Activated naive CD8-positive, alpha-beta T cell treated with anti-CD3 and anti-CD28 coated beads, Interleukin-2, amount 50 U/mL, for 24 hours (primary cell): ENCODE measurements around the gene OR4P4.

Experiments used
- ATAC-seq: fragments of 150-1000 bp; cut with Tn5 transposase; one replicate; pipeline ENCODE4 v1.10.0; 2021
- DNase-seq: peaks from one replicate; pipeline ENCODE4 v3.0.0; 2021
- H3K27ac Mint-ChIP-seq: one replicate; pipeline ENCODE4 v1.8.0; 2021; ENCODE audit warnings: mild to moderate bottlenecking, mixed read lengths
- H3K27me3 Mint-ChIP-seq: one replicate; pipeline ENCODE4 v1.8.0; 2021; ENCODE audit warnings: mixed read lengths
- H3K36me3 Mint-ChIP-seq: one replicate; pipeline ENCODE4 v1.8.0; 2021; ENCODE audit warnings: low read depth, mixed read lengths
- H3K4me1 Mint-ChIP-seq: one replicate; pipeline ENCODE4 v1.8.0; 2021; ENCODE audit warnings: mixed read lengths
- H3K4me3 Mint-ChIP-seq: one replicate; pipeline ENCODE4 v1.8.0; 2021; ENCODE audit warnings: mild to moderate bottlenecking, moderate library complexity, mixed read lengths
- H3K9me3 Mint-ChIP-seq: one replicate; pipeline ENCODE4 v1.8.0; 2021; ENCODE audit warnings: mixed read lengths

OR4P4 gene

GRCh38 chr11:55634813-55635212 is at the start of gene OR4P4:
TSS of gene OR4P4 (plus strand) at chr11:55635113.
- Mint-ChIP-seq H3K9me3 (peaks cover 15% of the 10 kb centered on the region), H3K27me3 (no peaks in the 10 kb centered on the region), H3K27ac (no peak within 1 kb of the TSS), H3K36me3 (no peaks in the 10 kb centered on the region), H3K4me3 (no peak within 1 kb of the TSS), H3K4me1 (no peaks in the 10 kb centered on the region)
- no peak for DNase-seq
- ATAC-seq, result no peak

- Mint-ChIP-seq H3K9me3 (peaks cover 24% of the 10 kb centered on the region), H3K4me1 (no peaks in the 10 kb centered on the region), H3K27me3 (no peaks in the 10 kb centered on the region), H3K27ac (no peak within 1 kb of the TSS), H3K36me3 (no peaks in the 10 kb centered on the region), H3K4me3 (no peak within 1 kb of the TSS)
- no peak for ATAC-seq
- no peak for DNase-seq
Measured at GRCh38 chr11:55607545-55607944, 27.4 kb upstream of the OR4P4 start, which contains the start of gene OR4C11. TSS of gene OR4C11 (minus strand) at chr11:55607645. CDS start at chr11:55604373, 3,272 bp downstream.

GRCh38 chr11:55624531-55624930 is 10.4 kb upstream of the OR4P4 start:
- Mint-ChIP-seq H3K27me3 (no peaks in the 10 kb centered on the region), H3K4me1 (no peaks in the 10 kb centered on the region), H3K4me3 (no peak overlapping the region), H3K36me3 (no peaks in the 10 kb centered on the region), H3K9me3 (peaks cover 43% of the 10 kb centered on the region), H3K27ac (no peak overlapping the region)
- DNase-seq (no peak), ATAC-seq (no peak)

GRCh38 chr11:55648027-55648426 is 13.1 kb downstream of the OR4P4 start, which contains the start of gene OR4S2:
TSS of gene OR4S2 (plus strand) at chr11:55648327. CDS start at chr11:55650904, 2,577 bp downstream.
- H3K27ac Mint-ChIP-seq, result no peak within 1 kb of the TSS
- H3K27me3 Mint-ChIP-seq, result no peaks in the 10 kb centered on the region
- ATAC-seq, result no peak
- peaks cover 9% of the 10 kb centered on the region for H3K9me3 Mint-ChIP-seq
- no peak within 1 kb of the TSS for H3K4me3 Mint-ChIP-seq
- H3K4me1 Mint-ChIP-seq, result no peaks in the 10 kb centered on the region
- H3K36me3 Mint-ChIP-seq, result no peaks in the 10 kb centered on the region
- no peak for DNase-seq

DNA sequence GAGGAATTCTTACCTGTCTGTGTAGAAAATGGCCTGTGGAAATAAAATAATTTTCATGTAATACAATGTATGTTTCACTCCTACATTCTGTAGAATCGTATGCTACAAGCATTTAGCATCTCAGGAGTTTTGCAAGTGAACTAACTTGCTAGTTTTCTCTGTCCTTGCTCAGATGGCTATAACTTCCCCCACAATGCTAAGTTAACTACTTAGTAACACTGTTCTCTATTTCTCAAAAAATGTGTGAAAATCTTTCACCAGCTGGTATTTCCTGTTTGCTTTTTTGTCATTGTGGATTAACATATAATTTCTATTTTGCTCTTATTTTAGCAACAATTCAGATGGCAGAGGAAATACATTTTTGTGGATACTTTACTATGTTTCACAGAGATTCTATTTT is 17.6 kb downstream of the OR4P4 start:
- ATAC-seq (no peak), DNase-seq (no peak)
- Mint-ChIP-seq H3K4me1 (no peaks in the 10 kb centered on the region), H3K27me3 (no peaks in the 10 kb centered on the region), H3K27ac (no peak overlapping the region), H3K4me3 (no peak overlapping the region), H3K36me3 (no peaks in the 10 kb centered on the region), H3K9me3 (peaks cover 9% of the 10 kb centered on the region)

- Mint-ChIP-seq H3K27me3 (no peaks in the 10 kb centered on the region), H3K4me3 (no peak overlapping the region), H3K36me3 (no peaks in the 10 kb centered on the region), H3K4me1 (no peaks in the 10 kb centered on the region), H3K27ac (no peak overlapping the region), H3K9me3 (peaks cover 6% of the 10 kb centered on the region)
- no peak for ATAC-seq
- DNase-seq, result no peak
Measured at GRCh38 chr11:55655096-55655495, 20.2 kb downstream of the OR4P4 start.

GRCh38 chr11:55658031-55658573 is 23.2 kb downstream of the OR4P4 start:
- Mint-ChIP-seq H3K27me3 (no peaks in the 10 kb centered on the region), H3K4me1 (no peaks in the 10 kb centered on the region), H3K9me3 (peaks cover 7% of the 10 kb centered on the region), H3K36me3 (no peaks in the 10 kb centered on the region), H3K27ac (no peak overlapping the region), H3K4me3 (no peak overlapping the region)
- DNase-seq, result no peak
- peak; percentile 36 for ATAC-seq

DNA sequence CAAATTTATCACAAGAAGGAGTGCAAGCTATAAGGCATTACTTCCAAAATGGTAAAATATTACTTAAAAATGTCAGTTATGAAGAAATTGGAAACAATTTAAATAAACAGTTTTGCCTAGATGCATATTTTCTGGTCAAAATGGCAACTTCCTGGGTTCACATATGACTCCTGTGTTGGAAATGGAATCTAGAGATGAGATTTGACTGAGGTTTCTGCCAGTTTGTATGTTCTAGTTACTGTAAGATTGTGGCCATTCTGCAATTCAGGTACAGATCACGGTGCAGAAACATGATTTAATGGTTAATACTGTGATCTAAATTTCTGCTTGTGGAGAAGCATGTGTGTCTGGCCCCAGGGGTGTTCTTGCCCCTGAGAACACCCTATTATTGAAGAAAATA is 23.7 kb downstream of the OR4P4 start:
- DNase-seq (no peak), ATAC-seq (no peak)
- Mint-ChIP-seq H3K4me1 (no peaks in the 10 kb centered on the region), H3K36me3 (no peaks in the 10 kb centered on the region), H3K27me3 (no peaks in the 10 kb centered on the region), H3K9me3 (peaks cover 8% of the 10 kb centered on the region), H3K27ac (no peak overlapping the region), H3K4me3 (no peak overlapping the region)

DNA sequence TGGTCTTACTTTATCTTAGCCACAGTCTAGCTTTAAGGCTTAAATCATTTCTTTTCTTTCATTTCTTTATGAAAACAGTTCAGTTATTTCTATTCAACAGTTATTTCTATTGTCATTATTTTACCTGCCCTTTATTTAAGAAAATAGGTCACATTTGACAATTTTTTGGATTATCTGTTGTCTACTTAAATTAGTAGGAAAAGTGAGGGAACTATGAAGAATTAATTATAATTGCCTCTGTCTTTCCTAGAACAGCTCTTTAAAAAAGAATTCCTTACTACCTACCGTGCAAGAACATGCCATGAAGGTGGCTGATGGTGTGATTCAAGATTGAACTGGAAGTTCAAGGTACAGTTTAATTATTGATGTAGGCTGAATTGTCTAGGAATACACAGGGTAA is 27.0 kb downstream of the OR4P4 start, which contains the start of gene OR4C6:
Gene OR4C6 (plus strand): TSS at position 301 of the 400 bp plus-strand sequence. CDS start 2,966 bp downstream, outside the sequence.
- no peak for DNase-seq
- H3K9me3 Mint-ChIP-seq, result peaks cover 16% of the 10 kb centered on the region
- ATAC-seq, result no peak
- no peak within 1 kb of the TSS for H3K27ac Mint-ChIP-seq
- no peaks in the 10 kb centered on the region for H3K27me3 Mint-ChIP-seq
- H3K4me1 Mint-ChIP-seq, result no peaks in the 10 kb centered on the region
- no peaks in the 10 kb centered on the region for H3K36me3 Mint-ChIP-seq
- no peak within 1 kb of the TSS for H3K4me3 Mint-ChIP-seq

DNA sequence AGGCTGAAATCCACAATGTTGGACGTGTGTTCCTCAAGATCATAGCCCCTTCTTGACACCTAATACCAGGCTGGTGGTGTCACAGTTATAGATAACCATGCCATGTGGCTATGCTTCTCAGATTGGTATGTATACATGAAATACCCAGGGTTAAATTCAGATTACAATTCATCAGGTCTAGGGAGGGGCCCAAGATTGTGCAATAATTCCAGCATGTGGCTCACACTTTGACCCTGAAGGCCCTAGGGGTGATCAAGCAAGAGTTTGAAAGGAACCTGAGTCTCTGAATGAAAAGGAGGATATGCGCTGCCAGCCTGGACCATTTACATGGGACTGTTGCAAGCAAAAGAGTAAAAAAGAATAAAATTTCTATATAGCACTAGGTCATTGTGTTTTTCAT is 34.5 kb downstream of the OR4P4 start:
- DNase-seq, result no peak
- H3K9me3 Mint-ChIP-seq, result peaks cover 18% of the 10 kb centered on the region
- no peak for ATAC-seq
- H3K4me3 Mint-ChIP-seq, result no peak overlapping the region
- no peaks in the 10 kb centered on the region for H3K27me3 Mint-ChIP-seq
- H3K27ac Mint-ChIP-seq, result no peak overlapping the region
- no peaks in the 10 kb centered on the region for H3K36me3 Mint-ChIP-seq
- no peaks in the 10 kb centered on the region for H3K4me1 Mint-ChIP-seq

- no peak for DNase-seq
Measured at GRCh38 chr11:55673860-55674259, 38.9 kb downstream of the OR4P4 start.

More at GRCh38 chr11:55673860-55674259, 38.9 kb downstream of the OR4P4 start:
- Mint-ChIP-seq H3K9me3 (no peaks in the 10 kb centered on the region), H3K4me1 (no peaks in the 10 kb centered on the region), H3K27me3 (no peaks in the 10 kb centered on the region), H3K36me3 (no peaks in the 10 kb centered on the region), H3K27ac (no peak overlapping the region), H3K4me3 (no peak overlapping the region)
- ATAC-seq, result no peak
